NCI-H1436 (cell line): ENCODE measurements around the gene PEX5.
A peak's percentile ranks its signal among the peaks of the same experiment; 100 is the strongest.
"Not testable (repeated sequence)": the region's sequence is repeated elsewhere in the genome, so short reads cannot be mapped to it uniquely, and the experiment has no call there.

Experiments used
- DNase-seq: peaks from one replicate; lab custom pipeline; 2025; lab: John Stamatoyannopoulos, UW

Gene PEX5

DNA sequence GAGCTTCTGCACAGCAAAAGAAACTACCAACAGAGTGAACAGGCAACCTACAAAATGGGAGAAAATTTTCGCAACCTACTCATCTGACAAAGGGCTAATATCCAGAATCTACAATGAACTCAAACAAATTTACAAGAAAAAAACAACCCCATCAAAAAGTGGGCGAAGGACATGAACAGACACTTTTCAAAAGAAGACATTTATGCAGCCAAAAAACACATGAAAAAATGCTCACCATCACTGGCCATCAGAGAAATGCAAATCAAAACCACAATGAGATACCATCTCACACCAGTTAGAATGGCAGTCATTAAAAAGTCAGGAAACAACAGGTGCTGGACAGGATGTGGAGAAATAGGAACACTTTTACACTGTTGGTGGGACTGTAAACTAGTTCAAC lies 24.3 kb downstream of the PEX5 start:
- DNase-seq: not testable (repeated sequence)

- no peak for DNase-seq
Observed at GRCh38 chr12:7217475-7218069, 28.1 kb downstream of the PEX5 start.

GRCh38 chr12:7219599-7220243 lies 30.2 kb downstream of the PEX5 start:
- peak; percentile 50 for DNase-seq

DNA sequence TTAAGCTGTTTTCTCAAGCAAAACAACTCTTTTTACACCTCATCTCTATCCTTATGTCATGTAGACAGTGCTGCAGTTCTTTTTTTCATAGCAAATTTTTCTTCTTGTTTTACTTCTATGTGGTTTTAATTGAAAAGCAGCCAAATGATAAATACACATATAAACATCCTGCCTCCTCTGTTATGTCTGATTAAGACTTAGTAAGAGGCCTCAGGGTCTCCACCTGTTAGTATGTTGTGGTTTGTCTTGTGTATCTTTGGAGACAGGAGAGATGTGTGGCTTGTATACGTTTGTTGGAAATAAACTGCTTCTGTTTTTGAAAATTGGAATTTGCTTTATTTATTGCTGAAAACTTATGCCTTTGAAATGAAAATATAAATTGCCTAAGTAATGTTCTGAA lies 32.0 kb downstream of the PEX5 start:
- no peak for DNase-seq

DNA sequence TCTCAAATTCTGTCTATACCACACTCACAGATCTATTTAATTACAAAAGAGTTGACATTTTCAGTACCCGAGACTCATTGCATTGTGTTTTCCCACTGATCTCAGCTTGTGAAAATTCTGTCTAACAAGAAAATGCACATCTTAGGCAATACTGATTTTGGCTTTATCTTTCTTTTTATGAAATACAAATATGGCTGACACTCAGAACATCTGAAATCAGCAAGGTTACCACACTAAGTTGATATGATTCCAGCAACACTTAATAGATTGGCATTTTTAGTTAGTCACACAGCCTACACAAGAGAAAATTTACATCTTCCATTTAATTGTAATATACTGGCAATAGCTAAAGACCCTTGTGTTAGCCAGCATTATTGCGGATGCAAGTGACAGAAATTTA lies 40.3 kb downstream of the PEX5 start:
- no peak for DNase-seq

DNA sequence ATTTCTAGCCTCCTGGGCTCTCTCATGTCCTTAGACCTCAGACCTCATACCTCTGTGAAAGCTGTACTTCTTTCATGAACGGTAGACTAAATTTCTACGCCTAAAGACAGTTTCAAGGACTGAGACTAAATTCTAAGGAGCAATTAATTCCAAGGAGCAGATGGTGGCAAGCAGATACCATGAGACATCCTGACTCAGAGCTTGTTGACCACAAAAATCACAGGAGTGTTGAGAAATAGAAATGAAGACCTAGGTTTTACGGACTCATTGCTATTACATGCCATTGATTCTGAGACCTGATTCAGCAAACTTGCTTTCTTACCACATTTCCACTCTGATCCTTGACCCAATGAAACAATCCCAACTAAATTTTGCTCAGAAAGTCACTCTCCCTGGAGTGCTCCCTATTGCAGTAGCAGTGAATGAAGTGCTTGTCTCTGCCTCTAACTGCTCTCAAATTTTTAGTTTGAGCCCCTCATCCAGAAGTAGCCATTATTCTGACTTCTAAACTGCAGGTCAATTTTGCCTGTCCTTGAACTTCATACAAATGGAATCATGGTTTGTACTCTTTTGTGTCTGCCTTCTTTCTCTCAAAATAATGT lies 52.0 kb downstream of the PEX5 start:
- no peak for DNase-seq

DNA sequence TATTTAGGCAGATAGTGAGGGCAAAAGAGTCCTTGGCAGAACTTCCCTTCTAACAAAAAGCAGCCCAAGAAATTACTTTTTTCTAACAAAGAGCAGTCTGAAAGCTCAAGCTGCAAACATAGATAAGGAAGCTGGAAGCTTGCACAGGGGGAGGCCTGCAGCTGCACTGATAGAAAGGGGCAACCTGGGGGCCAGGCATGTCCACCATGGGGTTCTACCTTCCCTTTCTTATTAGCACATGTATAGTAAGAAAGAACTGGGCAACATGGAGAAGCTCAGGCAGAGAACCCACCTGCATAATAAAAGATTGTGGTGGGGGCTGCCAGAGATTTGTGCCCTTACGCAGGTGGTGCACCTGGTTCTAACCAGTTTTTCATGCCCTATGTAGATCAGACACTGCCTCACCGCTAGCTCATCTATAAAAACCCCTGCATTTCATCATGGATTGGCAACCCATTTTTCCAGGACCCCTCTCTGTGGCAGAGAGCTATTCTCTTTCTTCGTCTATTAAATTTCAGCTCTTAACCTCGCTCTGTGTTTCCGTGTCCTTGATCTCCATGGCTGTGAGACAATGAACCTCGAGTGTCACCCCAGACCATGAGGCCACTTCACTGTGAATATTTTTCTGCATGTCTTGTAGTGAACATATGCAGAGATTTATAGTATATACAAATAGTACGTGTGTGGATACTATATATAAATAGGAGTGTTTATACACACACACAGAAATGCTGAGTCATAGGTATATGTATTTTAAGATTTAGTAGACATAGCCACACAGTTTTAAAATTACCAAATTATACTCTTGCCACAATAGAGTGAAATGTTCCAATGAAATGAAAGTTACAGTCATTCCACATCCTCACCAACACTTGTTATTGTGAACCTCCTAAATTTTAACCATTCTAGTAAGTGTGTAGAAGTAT lies 53.0 kb downstream of the PEX5 start:
- no peak for DNase-seq

DNA sequence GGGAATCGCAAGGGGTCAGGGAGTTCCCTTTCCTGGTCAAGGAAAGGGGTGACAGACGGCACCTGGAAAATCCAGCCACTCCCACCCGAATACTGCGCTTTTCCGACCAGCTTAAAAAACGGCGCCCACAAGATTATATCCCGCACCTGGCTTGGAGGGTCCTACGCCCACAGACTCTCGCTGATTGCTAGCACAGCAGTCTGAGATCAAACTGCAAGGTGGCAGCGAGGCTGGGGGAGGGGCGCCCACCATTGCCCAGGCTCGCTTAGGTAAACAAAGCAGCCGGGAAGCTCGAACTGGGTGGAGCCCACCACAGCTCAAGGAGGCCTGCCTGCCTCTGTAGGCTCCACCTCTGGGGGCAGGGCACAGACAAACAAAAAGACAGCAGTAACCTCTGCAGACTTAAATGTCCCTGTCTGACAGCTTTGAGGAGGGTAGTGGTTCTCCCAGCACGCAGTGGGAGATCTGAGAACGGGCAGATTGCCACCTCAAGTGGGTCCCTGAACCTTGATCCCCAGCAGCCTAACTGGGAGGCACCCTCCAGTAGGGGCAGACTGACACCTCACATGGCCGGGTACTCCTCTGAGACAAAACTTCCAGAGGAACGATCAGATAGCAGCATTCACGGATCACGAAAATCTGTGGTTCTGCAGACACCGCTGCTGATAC lies 62.0 kb downstream of the PEX5 start:
- not testable (repeated sequence) for DNase-seq

DNA sequence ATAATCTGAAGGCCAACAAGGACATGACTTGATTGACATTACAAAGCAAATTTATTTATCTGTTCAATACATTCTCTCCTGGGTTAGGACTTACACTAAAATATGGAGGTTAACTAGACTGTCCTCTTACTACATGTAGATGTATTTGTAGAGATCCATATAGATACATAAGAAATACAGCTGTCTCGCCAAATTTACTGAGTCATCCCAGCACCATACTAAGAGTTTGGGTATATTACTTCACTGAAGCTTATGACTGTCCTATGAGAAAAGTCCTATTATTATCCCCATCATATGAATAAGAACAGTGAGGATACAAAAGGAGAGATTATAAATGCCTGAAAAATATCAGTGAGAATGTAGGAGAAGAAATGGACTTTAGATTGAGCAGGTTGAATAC lies 69.6 kb downstream of the PEX5 start:
- no peak for DNase-seq
